Ovary (tissue), 10 donors: ENCODE results near the gene FARS2. TPM values are rescaled to one million over a fixed set of nuclear protein-coding genes. Genes with fewer than 3 reads are reported as not detected.

ENCODE experiments used
- DNase-seq, 5 donors: peaks; one replicate each; pipeline ENCODE4 v3.0.0-alpha.2; 2019 to 2020
- H3K27ac ChIP-seq, 2 donors: fragments of 200-600 bp; one replicate each; pipeline versions ENCODE4 v1.5.1 to v1.8.0; 2019 to 2022
- H3K27me3 ChIP-seq: fragments of 200-600 bp; one replicate; pipeline ENCODE4 v1.8.0; 2022
- H3K36me3 ChIP-seq: fragments of 200-600 bp; sonication (generic); one replicate; pipeline ENCODE4 v1.5.1; 2019
- H3K4me1 ChIP-seq: one replicate; pipeline ENCODE4 v1.8.1; 2013; ENCODE audit warnings: mild to moderate bottlenecking, moderate library complexity; ENCODE audit not compliant: insufficient read depth
- H3K4me3 ChIP-seq: fragments of 200-600 bp; sonication (generic); one replicate; pipeline ENCODE4 v1.5.1; 2017
- H3K9me3 ChIP-seq, 2 donors: fragments of 200-600 bp in 1 of 2; sonication (generic) in 1 of 2; one replicate each; pipeline versions ENCODE4 v1.5.1 to v1.8.1; 2013 to 2019; ENCODE audit warnings: mild to moderate bottlenecking in 1 of 2, moderate library complexity in 1 of 2
- EP300 ChIP-seq: sonication (generic); formaldehyde crosslinking; IDR thresholded peaks from one replicate; pipeline ENCODE4 v1.6.1; 2017; ENCODE audit warnings: antibody characterized with exemption
- POLR2A ChIP-seq: fragments of 450-650 bp; IDR thresholded peaks from one replicate; pipeline ENCODE4 v1.6.1; 2017; ENCODE audit warnings: antibody characterized with exemption, mild to moderate bottlenecking, moderate library complexity
- WGBS, 3 donors: extraction: QIAGEN DNeasy Blood & Tissue Kit in 1 of 3; methylation state at CpG; one replicate each; pipeline versions ENCODE4 v1.1.5 to v1.1.7; 2013 to 2017; 5-methylcytosine and 5-hydroxymethylcytosine counted together
- intact Hi-C, 4 donors: fragments of 100-400 bp; cut with DNase I; formaldehyde crosslinking; loops; one replicate each; pipeline versions ENCODE4 v1.11.0 to v1.15.1; 2022 to 2023
- long read RNA-seq, 3 donors: library from polyadenylated mRNA in 2 of 3; unstranded in 2 of 3; transcript quantifications; one replicate each; pipeline ENCODE4 v2.0.0 and lab custom pipeline, GENCODE V29; 2021 to 2026
- polyA plus RNA-seq, 2 donors: library from polyadenylated mRNA; stranded (reverse); fragments of 200-250 nt in 1 of 2; fragments of 350-450 nt in 1 of 2; fragmentation: Illumina TruSeq in 1 of 2; extraction: RNeasy Lipid Tissue Mini Kit (QIAGEN cat#74804) in 1 of 2; gene quantifications; one replicate each; pipeline ENCODE4 v1.2.3, GENCODE V29; 2013 to 2014
- total RNA-seq, 7 donors: library from RNA; depleted of rRNA in 2 of 7; stranded (reverse); fragments of >200 nt in 2 of 7; fragmentation: NEBNext Ultra II Directional in 3 of 7; extraction: Animal tissue kit (Norgen Biotek cat#: 25700) in 3 of 7; gene quantifications; one replicate each; pipeline versions ENCODE4 v1.1.0 to v1.2.4, GENCODE V29; 2016 to 2023
- TF ChIP-seq, protein P1 (sequence below), 3 donors: fragments of 450-650 bp in 2 of 3; fragments of 200-600 bp in 1 of 3; IDR thresholded peaks; one replicate each; pipeline versions ENCODE4 v1.5.1 to v1.8.0; 2016 to 2022; ENCODE audit warnings: antibody characterized with exemption in 3 of 3, mild to moderate bottlenecking in 1 of 3
- donor health status: DM: no; HTN: no; CAD: no; lungs with moderate emphysema.
- donor health status: DM: no; HTN: no; CAD: no.
- donor health status: Bipolar disorder and iron deficiency.
- donor health status: DM: yes; HTN: yes; CAD: no.
- donor health status: DM: no; HTN: no; CAD: no.
- donor health status: DM: yes; HTN: yes; CAD: no.

FARS2 gene
- 10 to 100 TPM; 10.5 to 17.5 (median 12.2) TPM for total RNA-seq
- 1 to 10 TPM; 9.2 to 9.7 TPM for polyA plus RNA-seq
- long read RNA-seq, donor 1, transcript FARS2-201 (7 exons, 1,663 nt), result major isoform, 78 of 103 reads
- long read RNA-seq, donor 1, partial matches to known transcripts, result 2 of 103 reads
- long read RNA-seq, donor 1, other reads (novel, unspliced or antisense), result 22 of 103 reads
- long read RNA-seq, donor 2, partial matches to known transcripts, result 0 of 1 reads
- long read RNA-seq, donor 2, other reads (novel, unspliced or antisense), result 0 of 1 reads
- long read RNA-seq, donor 3, transcript FARS2-201 (7 exons, 1,663 nt), result major isoform, 7 of 17 reads
- long read RNA-seq, donor 3, partial matches to known transcripts, result 1 of 17 reads
- long read RNA-seq, donor 3, other reads (novel, unspliced or antisense), result 9 of 17 reads

GRCh38 chr6:5260661-5261544, at the start of gene FARS2, which contains the start of gene LYRM4:
FARS2 (plus strand) TSS chr6:5261513.
LYRM4 (minus strand) TSS chr6:5260950; CDS start chr6:5260733, 217 bp downstream.
- H3K4me1 ChIP-seq, result peaks cover 5% of the 10 kb centered on the region
- 0 to 1% (median 1%) methylated on average over 48 to 85 of the region's 85 CpGs for WGBS, 3 donors
- intact Hi-C loops, result loop anchor here in 2 of 4 donors (10.0 kb wide), 2 partner anchors 46 to 56 kb away; no protein-coding TSS in a partner anchor
- TF ChIP-seq, protein P1, sequence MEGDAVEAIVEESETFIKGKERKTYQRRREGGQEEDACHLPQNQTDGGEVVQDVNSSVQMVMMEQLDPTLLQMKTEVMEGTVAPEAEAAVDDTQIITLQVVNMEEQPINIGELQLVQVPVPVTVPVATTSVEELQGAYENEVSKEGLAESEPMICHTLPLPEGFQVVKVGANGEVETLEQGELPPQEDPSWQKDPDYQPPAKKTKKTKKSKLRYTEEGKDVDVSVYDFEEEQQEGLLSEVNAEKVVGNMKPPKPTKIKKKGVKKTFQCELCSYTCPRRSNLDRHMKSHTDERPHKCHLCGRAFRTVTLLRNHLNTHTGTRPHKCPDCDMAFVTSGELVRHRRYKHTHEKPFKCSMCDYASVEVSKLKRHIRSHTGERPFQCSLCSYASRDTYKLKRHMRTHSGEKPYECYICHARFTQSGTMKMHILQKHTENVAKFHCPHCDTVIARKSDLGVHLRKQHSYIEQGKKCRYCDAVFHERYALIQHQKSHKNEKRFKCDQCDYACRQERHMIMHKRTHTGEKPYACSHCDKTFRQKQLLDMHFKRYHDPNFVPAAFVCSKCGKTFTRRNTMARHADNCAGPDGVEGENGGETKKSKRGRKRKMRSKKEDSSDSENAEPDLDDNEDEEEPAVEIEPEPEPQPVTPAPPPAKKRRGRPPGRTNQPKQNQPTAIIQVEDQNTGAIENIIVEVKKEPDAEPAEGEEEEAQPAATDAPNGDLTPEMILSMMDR (IDR thresholded peaks at IDR 0.05), result peak in 2 of 3 donors; percentile 22 to 23
- TF ChIP-seq EP300, result no peak
- H3K36me3 ChIP-seq, result no peaks in the 10 kb centered on the region
- peak; percentile 84 to 94 (median 91) for DNase-seq
- H3K27ac ChIP-seq, result peak within 1 kb of the TSS; percentile 84 to 96
- peak within 1 kb of the TSS; percentile 89 for H3K4me3 ChIP-seq
- no peaks in the 10 kb centered on the region for H3K27me3 ChIP-seq
- no peaks in the 10 kb centered on the region for H3K9me3 ChIP-seq

GRCh38 chr6:5213836-5214235, 47.5 kb upstream of the FARS2 start:
- TF ChIP-seq, protein P1 (IDR thresholded peaks at IDR 0.05), result no peak
- TF ChIP-seq EP300, result no peak
- TF ChIP-seq POLR2A, result no peak
- H3K4me1 ChIP-seq, result no peaks in the 10 kb centered on the region
- no peaks in the 10 kb centered on the region for H3K9me3 ChIP-seq
- no peaks in the 10 kb centered on the region for H3K27me3 ChIP-seq
- DNase-seq, result no peak
- no peak overlapping the region for H3K27ac ChIP-seq
- no peaks in the 10 kb centered on the region for H3K36me3 ChIP-seq
- intact Hi-C loops, result loop anchor here in 1 of 4 donors (10.0 kb wide), 1 partner anchor 51 kb away; the partner anchor contains the start of genes FARS2 and LYRM4
- H3K4me3 ChIP-seq, result no peak overlapping the region
- WGBS, 3 donors, result 78 to 83% (median 80%) methylated on average over 8 of the region's 8 CpGs

DNA sequence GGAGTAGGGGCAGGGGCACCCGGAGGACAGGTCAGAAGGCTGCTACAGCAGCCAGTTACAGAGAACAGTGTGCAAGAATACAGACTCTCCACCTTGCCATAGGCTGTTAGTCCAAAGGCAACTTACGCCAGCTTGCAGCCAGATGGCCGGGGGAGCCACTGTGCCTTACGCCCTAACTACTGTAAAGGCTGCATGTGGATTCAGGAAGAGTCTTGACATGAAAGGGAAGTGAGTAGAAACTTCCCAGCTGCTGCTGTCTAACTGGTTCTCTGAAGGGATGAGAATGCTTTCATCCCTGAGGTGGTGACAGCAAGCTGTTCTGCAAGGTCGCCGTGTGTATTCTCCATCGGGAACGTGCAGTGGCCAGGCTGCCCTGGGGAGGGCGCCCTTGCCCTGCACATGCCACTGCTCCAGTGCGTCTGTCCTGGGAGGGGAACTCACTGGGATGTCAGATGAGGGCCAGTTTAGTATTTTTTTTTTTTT, 46.7 kb upstream of the FARS2 start:
- Histone ChIP-seq H3K4me1 (no peaks in the 10 kb centered on the region), H3K27me3 (no peaks in the 10 kb centered on the region), H3K36me3 (no peaks in the 10 kb centered on the region), H3K4me3 (no peak overlapping the region), H3K27ac (no peak overlapping the region), H3K9me3 (no peaks in the 10 kb centered on the region)
- WGBS, 3 donors, result 36 to 40% (median 39%) methylated on average over 10 of the region's 10 CpGs
- DNase-seq, result peak in 1 of 5 donors; percentile 58
- intact Hi-C loops, result loop anchor here in 1 of 4 donors (10.0 kb wide), 1 partner anchor 50 kb away; the partner anchor contains the start of genes FARS2 and LYRM4
- no peak for TF ChIP-seq POLR2A
- TF ChIP-seq EP300, result no peak
- TF ChIP-seq, protein P1 (IDR thresholded peaks at IDR 0.05), result no peak

- Histone ChIP-seq H3K4me1 (no peaks in the 10 kb centered on the region), H3K9me3 (no peaks in the 10 kb centered on the region), H3K27ac (no peak overlapping the region), H3K27me3 (no peaks in the 10 kb centered on the region), H3K36me3 (no peaks in the 10 kb centered on the region), H3K4me3 (no peak overlapping the region)
- intact Hi-C loops, result loop anchor here in 1 of 4 donors (10.0 kb wide), 1 partner anchor 50 kb away; the partner anchor contains the start of genes FARS2 and LYRM4
- no peak for DNase-seq
- WGBS, 3 donors, result 68 to 71% (median 68%) methylated on average over 2 of the region's 2 CpGs
- TF ChIP-seq POLR2A (no peak), EP300 (no peak)
- TF ChIP-seq, protein P1 (IDR thresholded peaks at IDR 0.05), result no peak
Observed at GRCh38 chr6:5215159-5215558, 46.2 kb upstream of the FARS2 start.
